ENCODE measurements around the gene DFFA.
A peak's percentile ranks its signal among the peaks of the same experiment; 100 is the strongest.
"Not testable (repeated sequence)": the region's sequence is repeated elsewhere in the genome, so short reads cannot be mapped to it uniquely, and the experiment has no call there.

Gene DFFA

DNA sequence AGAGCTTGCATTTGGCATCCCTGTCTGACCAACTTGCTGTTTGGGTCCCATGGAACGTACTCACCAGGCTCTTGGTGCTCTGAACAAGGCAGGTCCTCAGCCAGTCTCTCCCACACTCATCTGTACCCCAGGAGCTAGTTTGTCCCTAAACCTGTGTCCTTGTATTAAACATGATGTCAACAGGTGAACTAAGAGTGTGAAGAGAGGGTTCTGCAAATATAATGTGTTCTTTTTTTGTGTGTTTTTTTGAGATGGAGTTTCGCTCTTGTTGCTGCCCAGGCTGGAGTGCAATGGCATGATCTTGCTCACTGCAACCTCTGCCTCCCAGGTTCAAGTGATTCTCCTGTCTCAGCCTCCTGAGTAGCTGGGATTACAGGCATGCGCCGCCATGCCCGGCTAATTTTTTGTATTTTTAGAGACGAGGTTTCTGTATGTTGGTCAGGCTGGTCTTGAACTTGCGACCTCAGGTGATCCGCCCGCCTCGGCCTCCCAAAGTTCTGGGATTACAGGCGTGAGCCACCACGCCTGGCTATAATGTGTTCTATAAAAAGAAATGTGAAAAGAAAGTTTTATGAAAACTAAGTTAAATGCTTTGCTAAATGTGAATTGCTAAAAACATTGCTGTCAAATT is 33.8 kb upstream of the DFFA start:
- not testable (repeated sequence) for DNase-seq (ENCODE audit: low spot score)

DNA sequence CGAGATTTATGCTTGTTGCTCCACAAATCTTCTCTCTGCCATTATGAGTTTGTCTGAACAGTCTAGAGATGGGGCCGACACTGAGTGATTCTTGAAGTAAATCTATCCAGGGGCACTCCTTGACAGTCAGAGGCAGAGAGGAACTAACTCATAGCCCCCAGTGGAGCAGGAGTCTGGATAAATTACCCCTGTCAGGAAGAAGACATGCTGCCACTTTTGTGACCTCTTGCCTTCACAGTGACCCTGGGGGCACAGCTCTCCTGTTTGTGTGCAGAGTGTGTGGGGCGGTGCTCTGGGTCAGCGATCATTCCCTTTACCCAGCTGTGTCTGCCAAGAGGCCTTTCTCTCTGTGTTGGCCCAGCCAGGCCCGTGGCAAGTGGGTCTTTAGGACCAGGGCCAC is 31.9 kb upstream of the DFFA start:
- no peak for DNase-seq (ENCODE audit: low spot score)

DNA sequence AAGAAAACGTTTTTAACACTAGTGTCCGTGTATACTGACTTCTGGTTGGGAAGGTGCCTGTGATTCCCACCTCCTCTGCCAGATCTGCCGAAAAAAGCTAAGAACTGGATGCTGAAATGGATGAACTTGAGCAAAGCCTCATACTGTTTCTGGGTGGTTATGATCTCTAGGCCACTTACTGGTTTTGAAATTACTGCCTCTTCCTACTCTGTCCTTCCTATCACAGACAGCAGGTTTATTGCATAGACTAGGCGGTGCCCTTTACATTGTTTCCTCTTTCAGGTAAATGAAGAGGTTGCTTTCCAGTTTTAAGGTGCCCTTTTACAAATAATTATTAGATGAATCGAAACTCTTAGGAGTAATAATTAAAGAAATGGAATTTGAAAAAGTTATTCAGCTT is 29.9 kb upstream of the DFFA start:
- no peak for DNase-seq (ENCODE audit: low spot score)

DNA sequence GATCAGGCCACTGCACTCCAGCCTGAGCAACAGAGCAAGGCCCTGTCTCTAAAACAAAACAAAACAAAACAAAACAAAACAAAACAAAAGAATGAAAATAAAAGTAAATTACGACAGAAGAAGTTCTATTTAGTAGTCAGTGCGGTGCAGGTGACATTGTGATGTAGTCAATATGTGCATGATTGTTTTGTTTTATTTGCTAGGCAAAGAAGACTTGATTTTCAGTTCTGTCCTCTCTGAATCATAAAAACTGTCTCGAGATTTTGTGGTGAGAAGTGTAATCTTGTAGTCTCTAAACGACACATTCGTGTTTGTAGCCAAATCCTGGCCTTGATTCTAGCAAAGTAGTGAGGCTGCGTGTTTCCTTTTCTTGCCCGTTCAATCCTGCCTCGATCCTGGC is 25.9 kb upstream of the DFFA start:
- no peak for DNase-seq (ENCODE audit: low spot score)

DNA sequence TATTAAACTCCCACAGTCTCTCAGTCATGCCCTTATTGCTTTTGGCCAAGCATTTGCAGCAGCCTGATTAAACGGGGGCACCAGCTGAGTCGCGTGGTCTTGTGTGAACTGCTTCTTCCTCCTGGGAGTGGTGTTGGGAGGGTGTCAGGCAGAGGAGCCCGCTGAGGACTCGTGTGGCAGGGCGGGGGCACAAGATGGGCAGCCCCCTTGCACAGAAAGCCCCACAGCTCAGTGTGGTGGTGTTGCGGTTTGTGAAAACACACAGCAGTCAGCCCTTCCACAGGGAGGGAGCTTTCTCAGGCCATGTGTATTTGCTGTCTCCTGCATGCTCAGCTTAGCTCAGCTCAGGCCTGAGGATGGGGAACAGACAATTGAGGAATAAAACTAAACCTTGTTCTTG is 24.8 kb upstream of the DFFA start:
- DNase-seq (ENCODE audit: low spot score): no peak

DNA sequence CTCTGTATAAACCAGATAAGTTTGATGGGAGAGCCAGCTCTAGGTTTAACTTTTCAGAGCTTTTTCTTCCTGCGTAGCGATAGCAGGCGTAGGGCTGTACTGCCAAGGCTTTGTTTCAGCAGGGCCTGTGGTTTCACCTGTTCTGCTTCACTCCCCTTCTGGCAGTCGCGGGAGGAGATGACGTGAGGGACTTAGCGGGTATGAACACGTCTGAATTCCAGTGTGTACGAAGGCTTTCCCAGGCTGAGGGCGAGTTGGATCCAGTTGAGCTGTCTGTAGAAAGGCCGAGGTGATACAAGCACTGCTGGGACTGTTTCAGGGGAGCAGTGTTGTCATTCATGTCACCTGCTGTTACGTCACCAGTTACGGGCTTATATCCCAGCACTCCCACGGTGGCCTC is 23.6 kb upstream of the DFFA start:
- DNase-seq (ENCODE audit: low spot score): no peak

DNA sequence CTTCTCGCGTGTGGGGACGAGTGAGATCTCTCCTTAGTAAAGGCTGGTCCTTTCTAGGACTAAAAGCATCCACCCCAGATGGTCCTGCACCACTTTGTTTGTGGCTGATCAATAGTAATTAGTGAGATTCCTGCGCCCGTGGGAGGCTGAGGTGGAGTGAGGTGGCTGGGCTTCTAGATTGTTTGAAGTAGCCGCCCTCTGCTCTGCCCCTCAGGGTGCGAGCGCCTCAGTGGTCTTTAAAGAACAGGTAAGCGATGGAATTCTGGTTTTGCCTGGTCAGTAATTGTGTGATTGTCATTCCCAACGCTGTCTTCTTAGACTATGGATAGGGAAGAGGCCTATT is 23.1 kb upstream of the DFFA start:
- DNase-seq (ENCODE audit: low spot score): no peak

DNA sequence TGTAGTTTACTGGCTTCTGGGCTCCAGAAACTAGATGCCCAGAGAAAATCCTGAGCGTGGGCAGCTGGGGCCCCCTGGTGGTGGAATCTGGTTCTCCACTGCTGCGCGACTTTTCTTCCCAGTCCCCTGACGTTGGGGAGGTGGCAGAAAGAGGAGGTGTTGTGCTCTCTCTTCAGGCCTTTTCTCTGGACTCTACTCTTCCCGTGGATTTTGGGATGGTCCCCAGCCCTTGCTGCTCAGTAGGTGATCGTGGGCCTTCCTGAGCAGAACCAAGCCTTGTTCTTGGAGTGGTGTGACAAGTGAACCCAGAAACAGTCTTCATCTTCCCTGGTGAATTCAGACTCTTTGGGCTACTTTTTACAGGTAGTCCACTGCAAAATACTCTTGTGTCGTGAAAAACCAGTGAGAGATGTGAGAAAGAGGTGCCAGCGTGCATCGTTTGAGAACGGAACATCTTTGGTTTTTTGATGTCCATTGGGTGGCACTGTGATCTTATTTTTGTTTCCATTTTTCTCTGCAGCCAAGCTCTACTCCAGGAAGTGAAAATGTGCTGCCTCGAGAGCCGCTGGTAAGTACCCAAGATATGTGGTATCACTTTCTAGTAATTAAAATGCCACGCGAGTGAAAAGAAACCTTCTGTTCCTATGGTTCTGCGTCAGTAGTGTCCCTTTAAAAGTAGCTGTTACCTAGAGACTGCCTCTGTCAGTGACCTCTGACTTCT is 22.6 kb upstream of the DFFA start:
- DNase-seq (ENCODE audit: low spot score): peak; percentile 82

DNA sequence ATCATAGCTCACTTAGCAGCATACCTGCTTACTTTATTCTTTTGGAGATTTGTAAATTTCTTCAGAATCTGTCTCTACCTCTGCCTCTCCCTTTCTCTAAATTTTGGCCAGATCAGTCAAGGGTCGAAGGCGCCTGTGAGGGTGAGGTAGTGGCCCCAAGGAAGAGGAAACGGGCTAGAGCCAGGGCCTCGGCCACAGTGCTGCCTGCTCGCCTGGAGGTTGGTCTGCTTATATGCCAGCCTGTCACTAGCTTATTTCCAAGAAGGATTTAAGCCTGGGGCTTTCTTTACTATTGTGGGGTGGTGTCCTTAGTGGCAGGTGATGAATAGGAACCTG is 22.1 kb upstream of the DFFA start:
- no peak for DNase-seq (ENCODE audit: low spot score)

DNA sequence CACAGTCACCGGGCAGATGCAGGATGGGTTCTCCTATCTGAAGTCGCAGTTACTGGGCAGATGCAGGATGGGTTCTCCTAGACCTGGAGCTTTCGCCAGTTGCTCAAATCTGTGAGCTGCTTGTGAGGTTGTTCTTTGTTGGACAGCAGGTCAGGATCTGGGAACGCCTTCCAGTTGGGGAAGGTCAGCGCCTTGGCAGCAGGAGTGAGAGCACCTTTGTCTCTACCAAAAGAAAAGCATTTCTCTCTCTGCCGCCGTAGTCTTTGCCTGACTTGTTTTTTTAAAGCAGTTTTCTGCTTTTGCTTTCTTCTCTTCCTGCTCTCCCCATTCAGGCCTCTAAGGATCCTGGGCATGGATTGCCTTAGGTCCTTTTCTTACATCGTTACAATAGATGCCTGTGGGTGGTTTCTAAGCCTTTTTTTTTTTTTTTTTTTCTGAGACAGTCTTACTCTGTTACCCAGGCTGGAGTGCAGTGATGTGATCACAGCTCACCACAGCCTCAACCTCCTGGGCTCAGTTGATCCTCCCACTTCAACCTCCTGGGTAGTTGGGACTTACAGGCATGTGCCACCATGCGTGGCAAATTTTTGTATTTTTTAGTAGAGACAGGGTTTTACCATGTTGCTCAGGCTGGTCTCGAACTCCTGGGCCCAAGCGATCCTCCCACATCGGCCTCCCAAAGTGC is 18.1 kb upstream of the DFFA start:
- DNase-seq (ENCODE audit: low spot score): no peak

DNA sequence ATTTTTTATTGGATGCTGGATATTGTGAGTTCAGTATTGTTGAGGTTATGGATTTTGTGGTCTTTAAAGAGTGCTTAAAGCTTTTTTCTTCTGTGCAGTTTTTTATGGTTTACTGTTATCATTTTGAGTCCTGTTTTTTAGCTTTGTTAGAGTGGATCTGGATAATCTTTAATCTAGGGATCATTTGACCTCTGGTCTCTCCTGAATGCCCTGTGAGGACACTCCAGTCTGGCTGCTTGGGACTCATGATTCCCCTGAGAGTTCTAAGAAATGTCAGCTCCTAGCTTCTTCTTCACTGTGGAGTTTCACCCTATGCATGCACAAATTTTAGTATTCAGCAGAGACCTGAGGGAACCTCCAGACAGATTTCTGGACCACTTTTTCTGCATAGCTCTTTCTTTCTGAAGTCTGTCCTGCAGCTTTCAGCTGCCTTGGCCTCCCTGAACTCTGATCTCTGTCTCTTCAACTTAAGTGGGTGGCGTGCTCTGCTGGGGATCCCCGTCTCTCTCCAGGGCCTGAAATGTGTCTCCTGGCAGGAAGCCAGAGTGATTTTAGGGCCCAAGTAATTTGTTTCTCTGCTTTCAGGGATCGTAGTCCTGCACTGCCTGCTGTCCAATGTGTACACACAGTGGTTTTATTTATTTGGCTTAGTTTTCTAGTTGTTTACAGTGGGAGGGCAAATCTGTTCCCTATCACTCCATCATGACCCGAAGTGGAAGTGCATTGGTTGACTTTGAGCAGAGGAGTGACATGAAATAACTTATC is 17.1 kb upstream of the DFFA start:
- no peak for DNase-seq (ENCODE audit: low spot score)

DNA sequence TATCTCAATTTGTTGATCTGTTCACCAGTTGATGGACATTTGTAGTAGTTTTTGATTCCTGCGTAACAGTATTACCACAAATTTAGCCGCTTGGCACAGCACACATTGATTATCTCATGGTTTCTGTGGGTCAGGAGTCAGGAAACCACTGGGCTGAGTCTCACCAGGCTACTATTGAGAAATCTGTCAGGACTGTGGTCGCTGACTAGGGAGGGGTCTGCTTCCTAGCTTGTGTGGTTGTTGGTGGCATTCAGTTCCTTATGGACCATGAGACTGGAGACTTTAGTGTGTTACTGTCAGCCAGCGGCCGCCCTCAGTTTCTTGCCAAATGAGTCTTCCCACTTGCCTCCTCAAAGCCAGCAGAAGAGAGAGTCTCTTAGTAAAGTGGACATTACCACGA is 12.2 kb upstream of the DFFA start:
- no peak for DNase-seq (ENCODE audit: low spot score)

DNA sequence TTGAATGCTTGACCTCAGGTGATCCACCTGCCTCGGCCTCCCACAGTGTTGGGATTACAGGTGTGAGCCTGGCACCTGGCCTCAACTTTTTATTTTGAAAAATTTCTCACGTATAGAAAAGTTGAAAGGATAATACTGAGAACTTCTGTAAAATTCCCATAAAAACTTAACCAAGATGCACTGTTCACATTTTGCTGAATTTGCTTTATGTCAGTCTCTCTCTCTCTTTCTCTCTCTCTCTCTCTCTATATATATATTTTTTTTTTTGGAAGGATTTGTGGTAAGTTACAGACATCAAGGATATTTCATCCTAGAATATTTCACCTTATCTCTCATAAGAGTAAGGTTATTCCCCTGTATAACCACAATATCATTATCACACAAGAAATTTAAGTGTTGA is 8.3 kb upstream of the DFFA start:
- no peak for DNase-seq (ENCODE audit: low spot score)

DNA sequence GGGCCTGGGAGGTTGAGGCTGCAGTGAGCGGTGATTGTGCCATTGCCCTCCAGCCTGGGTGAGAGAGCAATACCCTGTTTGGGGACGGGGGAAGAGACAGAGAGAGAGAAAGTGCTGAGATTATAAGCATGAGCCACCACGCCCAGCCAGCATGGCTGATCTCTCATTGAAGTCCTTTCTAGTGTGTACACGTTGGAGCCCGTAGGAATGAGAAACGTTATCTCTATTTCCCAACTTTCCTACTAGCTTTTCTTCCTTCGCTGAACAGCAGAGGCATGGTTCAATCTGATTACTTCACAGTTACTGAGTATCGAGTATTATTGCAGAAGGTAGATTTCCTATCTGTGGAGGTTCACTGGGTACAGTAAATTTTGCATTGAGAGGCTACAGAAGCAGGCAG is 7.0 kb upstream of the DFFA start:
- no peak for DNase-seq (ENCODE audit: low spot score)

DNA sequence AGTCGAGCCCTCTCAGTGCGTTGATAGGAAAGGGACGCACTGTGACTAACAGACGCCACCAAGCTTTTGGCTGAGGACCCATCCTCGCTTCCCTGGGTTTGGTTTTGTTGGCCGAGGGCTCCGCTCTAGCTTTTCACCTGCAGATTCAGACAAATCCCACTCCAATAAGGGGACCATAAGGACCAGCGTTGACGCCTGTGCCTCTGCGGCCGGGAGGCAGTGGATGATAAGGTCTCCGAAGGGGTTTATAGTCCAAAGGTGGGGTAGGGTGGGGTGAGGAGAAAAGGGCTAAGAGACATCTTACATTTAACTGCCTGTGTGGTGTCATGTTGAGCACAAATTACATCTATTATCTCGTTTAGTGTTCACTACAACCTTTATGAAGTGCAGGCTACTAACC is 3.2 kb upstream of the DFFA start:
- peak; percentile 24 for DNase-seq (ENCODE audit: low spot score)

DNA sequence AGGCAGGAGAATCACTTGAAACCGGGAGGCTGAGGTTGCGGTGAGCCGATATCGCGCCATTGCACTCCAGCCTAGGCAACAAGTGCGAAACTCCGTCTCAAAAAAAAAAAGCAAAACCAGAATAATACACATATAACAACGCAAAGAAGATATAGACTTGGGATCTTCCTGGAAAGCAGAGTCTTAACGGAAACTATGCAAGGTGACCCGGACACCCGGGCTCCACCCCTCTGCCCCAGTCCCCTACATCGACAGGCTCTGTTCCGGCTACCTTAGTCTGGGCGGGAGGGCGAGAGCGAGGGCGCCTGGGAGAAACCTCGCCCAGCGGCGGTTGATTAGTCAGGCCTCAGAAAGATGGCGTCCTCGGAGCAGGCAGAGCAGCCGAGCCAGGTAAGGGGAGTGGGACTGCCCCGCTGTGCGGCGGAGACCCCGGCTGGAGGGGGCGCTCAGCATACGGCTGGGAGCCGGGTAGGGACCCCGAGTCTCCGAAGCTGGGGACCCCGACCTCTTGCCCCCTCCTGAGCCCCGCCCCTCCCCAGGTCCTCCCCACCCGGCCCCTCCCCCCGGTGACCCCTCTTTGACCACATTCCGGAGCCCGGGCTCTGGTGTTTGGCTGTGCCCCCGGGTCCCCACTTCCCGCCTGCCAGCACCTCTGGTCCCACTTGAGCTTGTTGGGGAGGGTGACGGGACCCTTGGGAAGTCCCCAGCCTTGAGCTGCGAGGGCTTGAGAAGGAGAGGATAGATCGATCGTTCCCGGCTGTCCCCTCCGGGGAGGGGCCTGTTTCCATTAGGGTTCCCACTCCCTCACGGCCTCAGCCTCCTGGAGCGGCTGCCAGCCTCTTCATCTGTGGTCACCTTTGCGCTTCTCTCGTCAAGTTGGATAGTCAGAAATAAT is 2.5 kb upstream of the DFFA start, which contains the start of gene PEX14:
PEX14 (plus strand) TSS at position 338 of the 895 bp plus-strand sequence; CDS start at position 355, 17 bp downstream.
- DNase-seq (ENCODE audit: low spot score): peak; percentile 89

DNA sequence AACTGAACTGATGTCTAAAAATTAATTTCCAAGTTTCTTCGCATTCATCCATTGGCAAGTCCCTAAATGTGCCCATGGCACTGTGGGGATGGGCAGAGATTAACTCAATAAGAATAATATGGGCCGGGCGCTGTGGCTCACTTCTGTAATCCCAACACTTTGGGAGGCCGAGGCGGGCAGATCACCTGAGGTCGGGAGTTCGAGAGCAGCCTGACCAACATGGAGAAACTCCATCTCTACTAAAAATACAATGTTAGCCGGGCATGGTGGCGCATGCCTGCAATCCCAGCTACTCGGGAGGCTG is 1.9 kb upstream of the DFFA start:
- not testable (repeated sequence) for DNase-seq (ENCODE audit: low spot score)

DNA sequence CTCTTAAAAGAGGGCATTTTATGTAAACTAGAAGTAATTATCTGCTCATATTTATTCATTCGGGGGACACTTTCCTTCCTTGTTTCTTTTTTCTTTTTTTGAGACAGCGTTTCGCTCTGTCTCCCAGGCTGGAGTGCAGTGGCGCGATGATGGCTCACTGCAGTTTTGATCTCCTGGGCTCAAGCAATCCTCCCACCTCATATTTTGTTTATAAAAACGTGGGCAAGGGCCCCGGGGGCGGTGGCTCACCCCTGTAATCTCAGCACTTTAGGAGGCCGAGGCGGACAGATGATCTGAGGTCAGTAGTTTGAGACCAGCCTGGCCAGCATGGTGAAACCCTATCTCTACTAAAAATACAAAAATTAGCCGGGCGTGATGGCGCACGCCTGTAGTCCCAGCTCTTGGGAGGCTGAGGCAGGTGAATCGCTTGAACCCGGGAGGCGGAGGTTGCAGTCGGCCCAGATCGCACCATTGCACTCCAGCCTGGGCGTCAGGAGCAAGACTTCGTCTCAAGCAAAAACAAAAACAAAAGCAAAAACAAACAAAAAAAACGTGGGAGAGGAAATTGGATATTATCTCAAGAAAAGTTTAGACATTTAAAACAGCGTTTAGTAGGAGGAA is 926 bp upstream of the DFFA start:
- no peak for DNase-seq (ENCODE audit: low spot score)

DNA sequence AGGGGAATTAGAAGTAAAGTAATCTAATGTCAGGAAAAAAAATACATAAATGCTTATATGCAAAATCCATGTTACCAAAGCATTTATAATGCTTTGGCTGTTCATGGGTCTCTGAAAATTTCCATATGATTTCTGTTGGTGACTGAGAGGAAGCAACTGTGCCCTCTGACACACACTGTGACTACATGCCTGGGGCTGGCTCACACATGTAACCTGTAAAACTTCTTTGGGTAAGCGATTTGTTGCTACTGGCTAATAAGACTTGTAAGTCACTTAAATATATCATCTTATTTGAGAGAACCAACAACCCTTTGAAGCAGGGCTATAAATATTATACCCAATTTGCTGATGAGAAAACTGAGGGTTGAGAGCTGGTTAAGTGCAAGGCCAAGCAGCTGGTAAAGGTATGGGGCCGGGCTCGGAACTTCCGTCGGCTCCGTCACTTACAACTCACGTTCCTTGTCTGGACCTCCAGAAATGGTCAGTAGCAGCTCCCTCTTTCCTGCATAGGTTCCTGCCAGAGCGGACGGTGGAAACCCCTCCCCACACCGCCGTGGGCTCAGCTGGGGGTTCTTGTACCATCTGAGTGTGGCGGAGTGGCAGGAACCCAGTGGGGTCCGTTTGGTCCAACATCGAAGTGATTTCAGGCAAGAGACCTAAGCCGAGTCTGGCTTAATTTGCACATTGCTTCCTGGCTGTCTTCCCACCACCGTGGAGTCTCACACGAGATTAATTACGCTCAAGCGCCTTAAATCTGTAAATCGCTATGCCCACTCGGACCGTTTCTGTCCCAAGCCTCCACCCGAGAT is 714 bp downstream of the DFFA start:
- DNase-seq (ENCODE audit: low spot score): no peak

DNA sequence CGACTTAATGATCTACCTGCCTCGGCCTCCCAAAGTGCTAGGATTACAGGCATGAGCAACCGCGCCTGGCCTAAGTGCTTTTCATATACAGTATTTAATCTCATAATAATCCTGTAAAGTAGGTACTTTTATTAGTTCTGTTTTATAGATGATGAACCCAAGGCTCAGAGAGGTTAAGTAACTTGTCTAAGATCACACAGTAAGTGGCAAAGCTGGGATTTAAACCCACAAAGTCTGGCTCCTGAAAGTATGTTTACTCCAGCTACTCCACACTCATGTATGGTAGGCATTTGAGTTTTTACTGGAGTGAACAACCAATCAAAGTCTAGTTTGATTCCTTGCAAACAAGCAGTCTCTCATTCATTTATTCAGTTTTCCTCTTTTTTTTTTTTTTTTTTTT is 2.3 kb downstream of the DFFA start:
- DNase-seq (ENCODE audit: low spot score): no peak

DNA sequence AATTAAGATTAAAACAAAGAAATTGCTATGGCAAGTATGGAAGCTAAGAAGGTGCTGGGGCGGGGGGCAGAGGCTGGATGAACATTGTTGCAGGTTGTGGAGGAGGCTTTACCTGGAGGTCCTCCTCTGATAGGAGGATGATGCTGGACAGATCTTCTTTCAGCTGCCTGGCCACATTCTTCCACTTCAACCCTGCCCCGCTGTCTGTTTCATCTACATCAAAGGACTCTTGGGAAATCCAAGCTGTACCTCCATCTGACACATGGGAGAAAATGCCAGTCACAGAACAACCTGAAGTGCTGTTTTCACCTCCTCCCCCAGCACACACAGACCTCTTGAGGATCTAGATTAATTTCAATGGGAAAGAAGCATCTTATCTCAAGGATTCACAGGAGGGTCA is 5.3 kb downstream of the DFFA start:
- no peak for DNase-seq (ENCODE audit: low spot score)
